Fibroblast of peridontal ligament (primary cell): ENCODE measurements around the gene CALML4.
"Not testable (repeated sequence)": the region's sequence is repeated elsewhere in the genome, so short reads cannot be mapped to it uniquely, and the experiment has no call there.

Experiments
- DNase-seq: peaks from one replicate; pipeline ENCODE4 v3.0.0-alpha.2; 2010; ENCODE audit errors: extremely low read depth

CALML4 gene

GRCh38 chr15:68204776-68205557 lies at the start of gene CALML4:
CALML4 (minus strand) TSS chr15:68205332; CDS start chr15:68205247, 85 bp downstream.
- peak; percentile 49 for DNase-seq

GRCh38 chr15:68252925-68253534 lies 47.9 kb upstream of the CALML4 start:
- peak; percentile 89 for DNase-seq

- DNase-seq, result no peak
These were observed 44.1 kb upstream of the CALML4 start for GRCh38 chr15:68249058-68249713.

- DNase-seq, result no peak
These were observed 39.1 kb upstream of the CALML4 start for GRCh38 chr15:68244235-68244634.

GRCh38 chr15:68241088-68241935 lies 36.2 kb upstream of the CALML4 start:
- peak; percentile 51 for DNase-seq

- no peak for DNase-seq
These were observed 33.9 kb upstream of the CALML4 start for GRCh38 chr15:68239025-68239424.

GRCh38 chr15:68235022-68235421 lies 29.9 kb upstream of the CALML4 start:
- no peak for DNase-seq

GRCh38 chr15:68234520-68234919 lies 29.4 kb upstream of the CALML4 start:
- DNase-seq, result not testable (repeated sequence)

GRCh38 chr15:68234060-68234459 lies 28.9 kb upstream of the CALML4 start:
- DNase-seq, result no peak

GRCh38 chr15:68232937-68233336 lies 27.8 kb upstream of the CALML4 start:
- no peak for DNase-seq

GRCh38 chr15:68232449-68232848 lies 27.3 kb upstream of the CALML4 start:
- DNase-seq, result no peak

- no peak for DNase-seq
These were observed 26.1 kb upstream of the CALML4 start for GRCh38 chr15:68231102-68231818.

- DNase-seq, result peak; percentile 30
These were observed 25.3 kb upstream of the CALML4 start for GRCh38 chr15:68230157-68231100.

GRCh38 chr15:68229386-68230156 lies 24.4 kb upstream of the CALML4 start, which contains the start of gene CLN6:
CLN6 (minus strand) TSS chr15:68229728; CDS start chr15:68229584, 144 bp downstream.
- DNase-seq, result peak; percentile 75

GRCh38 chr15:68228971-68229385 lies 23.8 kb upstream of the CALML4 start:
- no peak for DNase-seq

GRCh38 chr15:68228143-68228970 lies 23.2 kb upstream of the CALML4 start:
- DNase-seq, result no peak

- no peak for DNase-seq
These were observed 22.6 kb upstream of the CALML4 start for GRCh38 chr15:68227643-68228142.

- not testable (repeated sequence) for DNase-seq
These were observed 20.3 kb upstream of the CALML4 start for GRCh38 chr15:68225442-68225841.
